HG02678 (cell line): ENCODE data around the gene ATOSA.

Source experiments
- ATAC-seq: cut with Tn5 transposase; IDR thresholded peaks from one replicate; pipeline ENCODE4 v1.9.1; 2021; ENCODE audit warnings: mild to moderate bottlenecking, moderate library complexity; ENCODE audit not compliant: unreplicated experiment

The ATOSA gene

GRCh38 chr15:52656412-52656811 lies 22.8 kb downstream of the ATOSA start:
- ATAC-seq, result no peak

- no peak for ATAC-seq
Observed at GRCh38 chr15:52653431-52653964, 25.7 kb downstream of the ATOSA start.

DNA sequence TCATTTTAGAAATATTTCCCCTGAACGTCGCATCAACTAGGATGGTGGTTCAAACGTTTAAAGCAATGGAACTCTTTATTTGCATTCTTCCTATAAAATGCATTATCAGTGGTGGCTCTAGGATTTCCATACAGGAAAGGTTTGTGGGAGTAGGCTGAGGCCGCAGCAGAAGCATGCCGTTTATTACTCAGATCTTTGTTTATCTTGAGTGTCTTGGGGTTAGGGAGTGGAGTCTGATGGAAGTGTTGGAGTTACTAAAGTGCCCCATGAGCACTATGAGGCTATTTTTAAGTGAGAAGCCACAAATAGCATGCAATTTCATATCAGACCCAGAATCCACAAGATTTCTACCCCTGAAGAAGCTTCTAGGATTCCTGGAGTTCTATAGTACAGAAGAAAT lies 26.2 kb downstream of the ATOSA start:
- no peak for ATAC-seq

GRCh38 chr15:52652286-52652685 lies 26.9 kb downstream of the ATOSA start:
- ATAC-seq, result peak; percentile 5

- ATAC-seq, result peak; percentile 100
Observed at GRCh38 chr15:52651868-52652267, 27.3 kb downstream of the ATOSA start.

GRCh38 chr15:52651114-52651513 lies 28.1 kb downstream of the ATOSA start:
- ATAC-seq, result no peak

DNA sequence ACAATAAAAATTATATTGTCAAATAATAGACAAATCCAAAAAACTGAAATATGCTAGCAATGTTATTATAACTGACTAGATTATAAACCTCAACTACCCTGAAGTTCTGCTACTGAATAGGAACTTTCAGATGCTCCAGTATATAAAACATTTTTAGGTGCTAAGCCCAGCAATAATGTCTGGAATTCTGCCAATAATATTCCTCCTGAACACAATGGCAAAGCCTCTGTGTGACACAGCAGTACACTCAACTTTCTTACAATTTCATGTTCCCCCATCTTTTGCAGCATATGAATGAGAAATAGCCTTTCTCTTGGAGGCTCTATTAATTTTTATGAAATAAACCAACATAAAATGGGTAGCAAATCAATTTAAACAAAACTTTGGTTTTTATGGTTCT lies 29.5 kb downstream of the ATOSA start:
- ATAC-seq, result no peak

GRCh38 chr15:52645916-52646315 lies 33.3 kb downstream of the ATOSA start:
- no peak for ATAC-seq

GRCh38 chr15:52642386-52643361 lies 36.5 kb downstream of the ATOSA start:
- ATAC-seq, result no peak

DNA sequence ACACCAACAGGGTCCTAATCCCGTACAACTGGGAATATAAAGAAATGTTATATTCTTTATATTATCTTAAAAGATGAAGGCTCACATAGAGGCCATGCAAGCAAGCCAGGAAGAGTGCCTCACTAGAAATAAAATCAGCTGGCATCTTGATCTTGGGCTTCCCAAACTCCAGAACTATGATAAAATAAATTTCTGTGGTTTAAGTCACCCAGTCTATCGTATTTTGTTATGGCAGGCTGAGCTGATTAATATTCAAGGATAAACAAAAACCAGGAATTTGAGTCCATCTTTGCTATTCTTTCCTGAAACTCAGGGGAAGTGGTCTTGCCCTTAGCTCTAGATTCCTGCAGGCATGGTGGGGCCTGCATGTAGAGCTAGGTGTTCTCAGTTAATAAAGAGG lies 42.7 kb downstream of the ATOSA start:
- ATAC-seq, result no peak

- ATAC-seq, result no peak
Observed at GRCh38 chr15:52635908-52636307, 43.3 kb downstream of the ATOSA start.
